ENCODE measurements around the gene SYVN1. TPM values are rescaled to one million over a fixed set of nuclear protein-coding genes. Genes with fewer than 3 reads are reported as not detected.

The SYVN1 gene
- total RNA-seq, 1 experiment from 2014 or later, result 20.2 TPM

- H3K27ac ChIP-seq, result no peak overlapping the region
- no peak for DNase-seq (ENCODE audit: low read depth in 1 of 2, low spot score in 2 of 2)
- H3K4me1 ChIP-seq (replicated peaks), result no peaks in the 10 kb centered on the region
- no peak overlapping the region for H3K4me3 ChIP-seq
- H3K9me3 ChIP-seq (replicated peaks), result 0 out of 2 replicates have a peak, but pooled peaks cover under 1% of the 10 kb centered on the region
- H3K36me3 ChIP-seq, result no peaks in the 10 kb centered on the region
- peaks cover 24% of the 10 kb centered on the region for H3K27me3 ChIP-seq (replicated peaks)
These were observed 7.7 kb upstream of the SYVN1 start for GRCh38 chr11:65141896-65142494.

GRCh38 chr11:65136515-65137096 is 2.3 kb upstream of the SYVN1 start:
- peaks cover 29% of the 10 kb centered on the region for H3K36me3 ChIP-seq

DNA sequence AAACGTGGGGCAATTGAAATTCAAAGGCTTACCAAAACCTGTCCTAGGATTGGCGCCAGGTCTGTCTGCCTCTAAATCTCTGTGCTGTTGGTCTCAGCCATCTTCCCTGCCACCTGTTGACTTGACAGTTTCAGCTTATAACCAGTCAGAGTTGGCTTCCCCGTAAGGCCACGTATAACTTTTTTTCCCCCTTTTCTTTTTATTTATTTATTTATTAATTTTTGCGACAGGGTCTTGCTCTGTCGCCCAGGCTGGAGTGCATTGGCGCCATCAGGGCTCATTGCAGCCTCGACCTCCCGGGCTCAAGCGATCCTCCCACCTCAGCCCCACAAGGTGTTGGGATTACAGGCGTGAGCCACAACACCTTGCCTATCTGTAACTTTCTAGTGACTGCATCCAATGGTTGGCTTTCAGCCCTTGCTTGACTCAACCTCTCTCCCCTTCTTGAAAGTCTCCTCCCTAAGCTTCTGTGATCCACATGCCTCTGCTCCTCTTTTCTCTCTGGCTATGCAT is 1.4 kb upstream of the SYVN1 start:
- Histone ChIP-seq H3K4me1 (replicated peaks) (peaks cover 16% of the 10 kb centered on the region), H3K27ac (no peak overlapping the region), H3K9me3 (replicated peaks) (no peaks in the 10 kb centered on the region), H3K36me3 (peaks cover 38% of the 10 kb centered on the region), H3K27me3 (replicated peaks) (peaks cover 8% of the 10 kb centered on the region), H3K4me3 (peak overlapping the region; percentile 84)
- no peak for DNase-seq (ENCODE audit: low read depth in 1 of 2, low spot score in 2 of 2)

More at GRCh38 chr11:65136515-65137096, 2.3 kb upstream of the SYVN1 start:
- Histone ChIP-seq H3K4me3 (no peak overlapping the region), H3K27me3 (replicated peaks) (peaks cover 17% of the 10 kb centered on the region), H3K4me1 (replicated peaks) (peaks cover 16% of the 10 kb centered on the region), H3K9me3 (replicated peaks) (no peaks in the 10 kb centered on the region), H3K27ac (no peak overlapping the region)
- no peak for DNase-seq (ENCODE audit: low read depth in 1 of 2, low spot score in 2 of 2)

DNA sequence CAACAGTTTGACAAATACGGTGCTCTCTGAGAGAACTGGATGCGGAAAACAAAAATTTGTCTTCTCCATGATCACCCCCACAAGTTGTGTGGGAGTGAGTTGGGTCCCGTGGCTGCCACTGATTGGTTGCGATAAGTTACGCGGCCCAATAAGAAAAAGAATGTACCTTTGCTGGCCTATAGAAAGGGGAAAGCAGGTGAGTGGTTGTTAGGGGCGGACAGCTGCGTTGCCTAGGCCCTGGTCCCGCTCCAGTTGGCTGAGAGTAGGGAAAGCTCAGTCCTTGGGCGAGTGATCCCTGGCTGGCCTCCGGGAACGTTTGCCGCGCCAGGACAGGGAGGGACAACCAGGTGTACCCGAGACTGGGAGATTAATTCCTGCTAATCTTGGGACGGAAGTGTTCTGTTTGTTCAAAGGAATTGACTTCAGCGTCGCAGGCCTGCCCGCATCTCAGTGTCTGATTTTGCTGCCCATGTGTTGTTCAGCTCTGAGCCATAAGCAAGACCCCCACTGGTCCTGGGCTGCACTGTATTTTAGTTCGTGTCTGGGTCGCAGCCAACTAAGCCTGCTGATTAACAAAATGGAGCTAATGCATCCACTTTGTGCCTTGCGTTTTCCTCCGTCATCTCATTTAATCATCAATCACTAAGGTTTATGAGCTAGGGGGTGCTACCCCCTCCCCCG is 773 bp upstream of the SYVN1 start:
- Histone ChIP-seq H3K36me3 (peaks cover 42% of the 10 kb centered on the region), H3K4me3 (peak overlapping the region; percentile 84), H3K4me1 (replicated peaks) (peaks cover 16% of the 10 kb centered on the region), H3K27me3 (replicated peaks) (peaks cover 2% of the 10 kb centered on the region), H3K27ac (peak overlapping the region; percentile 98), H3K9me3 (replicated peaks) (no peaks in the 10 kb centered on the region)
- peak; percentile 97 to 100 for DNase-seq (ENCODE audit: low read depth in 1 of 2, low spot score in 2 of 2)

DNA sequence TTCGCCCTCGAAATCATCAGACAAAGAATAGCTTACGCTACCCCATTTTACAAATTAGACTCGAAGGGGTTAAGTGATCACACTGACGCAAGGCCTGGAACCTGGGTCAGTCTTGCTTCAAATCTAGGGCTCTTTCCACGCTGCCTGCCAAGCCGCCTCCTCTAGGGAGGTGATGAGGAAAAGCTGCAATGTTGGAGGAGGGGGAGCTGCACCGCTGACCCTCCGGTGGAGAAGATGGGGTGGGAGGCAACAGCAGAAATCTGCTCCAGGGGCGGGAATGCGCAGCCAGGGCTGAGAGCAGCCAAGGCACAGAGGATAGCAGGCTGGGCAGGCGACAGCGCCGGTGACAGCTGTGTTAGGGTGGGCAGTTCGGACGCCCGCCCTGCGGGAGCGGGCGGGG is 595 bp downstream of the SYVN1 start:
- H3K27ac ChIP-seq, result no peak overlapping the region
- H3K4me3 ChIP-seq, result peak overlapping the region; percentile 84
- H3K4me1 ChIP-seq (replicated peaks), result peaks cover 16% of the 10 kb centered on the region
- peak in 1 of 2 experiments; percentile 55 for DNase-seq (ENCODE audit: low read depth in 1 of 2, low spot score in 2 of 2)
- H3K36me3 ChIP-seq, result peaks cover 56% of the 10 kb centered on the region
- H3K27me3 ChIP-seq (replicated peaks), result no peaks in the 10 kb centered on the region
- H3K9me3 ChIP-seq (replicated peaks), result no peaks in the 10 kb centered on the region

DNA sequence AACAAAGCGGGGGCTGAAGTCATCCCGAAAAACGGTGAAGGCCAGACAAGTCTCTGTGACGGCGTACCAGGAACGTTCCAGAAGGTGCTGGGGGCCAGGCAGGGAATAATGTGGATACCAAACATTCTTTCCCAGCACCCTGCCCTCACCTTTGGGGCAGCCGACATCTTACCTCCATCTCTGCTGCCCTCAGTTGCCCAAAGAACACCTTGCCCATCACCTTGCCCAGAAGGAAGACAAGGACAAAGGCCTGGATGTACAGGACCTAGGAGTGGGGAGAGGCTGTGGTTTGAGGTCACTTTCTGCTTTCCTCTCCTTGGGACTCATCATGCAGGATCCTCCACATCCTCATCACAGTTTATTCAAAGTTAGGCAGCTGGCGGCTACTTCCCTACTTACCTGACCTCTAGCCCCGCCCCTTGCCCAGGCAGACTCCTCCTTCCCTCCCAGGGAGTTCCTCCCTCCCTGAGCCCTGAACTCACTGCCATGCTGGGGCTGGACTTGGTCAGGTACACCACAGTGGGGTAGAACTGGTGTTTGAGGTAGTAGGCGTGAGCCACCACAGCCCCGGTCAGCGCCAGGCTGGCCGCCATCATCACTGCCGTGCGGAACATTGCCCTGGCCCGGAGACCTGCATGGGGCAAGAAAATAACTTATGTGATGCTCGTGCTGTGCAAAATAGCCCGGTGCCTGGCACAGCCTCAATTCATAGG is 1.2 kb downstream of the SYVN1 start:
- H3K9me3 ChIP-seq (replicated peaks), result no peaks in the 10 kb centered on the region
- H3K4me1 ChIP-seq (replicated peaks), result peaks cover 16% of the 10 kb centered on the region
- peak in 1 of 2 experiments; percentile 65 for DNase-seq (ENCODE audit: low read depth in 1 of 2, low spot score in 2 of 2)
- H3K36me3 ChIP-seq, result peaks cover 61% of the 10 kb centered on the region
- H3K27me3 ChIP-seq (replicated peaks), result no peaks in the 10 kb centered on the region
- H3K4me3 ChIP-seq, result peak overlapping the region; percentile 84
- H3K27ac ChIP-seq, result no peak overlapping the region

DNA sequence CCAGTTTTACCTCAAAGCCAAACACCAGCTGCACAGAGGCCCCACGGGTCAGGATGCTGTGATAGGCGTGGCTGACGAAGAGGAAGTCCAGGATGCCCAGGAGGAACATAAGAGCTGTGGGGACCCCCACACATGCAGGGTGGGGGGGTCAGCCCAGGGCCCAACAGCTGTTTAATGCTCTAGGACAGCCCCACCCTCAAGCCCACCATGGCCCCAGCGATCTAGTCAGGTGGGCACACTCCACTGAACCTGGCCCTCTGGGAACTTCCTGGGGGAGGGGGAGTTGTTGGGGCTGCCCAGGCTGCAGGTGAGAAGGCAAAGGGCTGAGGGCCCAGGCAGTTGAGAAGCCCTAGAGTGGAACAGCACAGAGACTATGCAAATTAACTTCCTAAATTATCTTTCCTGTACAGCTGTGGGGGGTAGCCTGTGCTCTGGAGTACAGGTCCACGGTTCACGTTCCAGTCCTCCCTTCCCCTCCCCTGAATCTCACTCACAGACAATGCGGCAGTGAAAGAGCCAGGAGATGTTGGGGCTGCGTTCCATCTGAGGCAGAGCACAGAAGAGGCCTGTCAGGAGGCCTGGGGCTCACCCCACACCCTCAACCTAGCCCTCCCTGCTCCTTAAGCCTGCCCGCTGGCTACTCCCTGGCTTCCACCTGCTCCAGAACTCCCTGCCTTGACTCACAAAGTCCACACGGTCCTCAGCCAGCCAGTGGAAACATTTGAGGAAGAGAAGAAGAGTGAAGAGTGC is 1.9 kb downstream of the SYVN1 start:
- Histone ChIP-seq H3K4me1 (replicated peaks) (peaks cover 16% of the 10 kb centered on the region), H3K9me3 (replicated peaks) (no peaks in the 10 kb centered on the region), H3K27ac (no peak overlapping the region), H3K27me3 (replicated peaks) (no peaks in the 10 kb centered on the region), H3K36me3 (peaks cover 69% of the 10 kb centered on the region), H3K4me3 (no peak overlapping the region)
- peak in 1 of 2 experiments; percentile 50 for DNase-seq (ENCODE audit: low read depth in 1 of 2, low spot score in 2 of 2)

GRCh38 chr11:65131895-65132237 is 2.5 kb downstream of the SYVN1 start:
- DNase-seq (ENCODE audit: low read depth in 1 of 2, low spot score in 2 of 2), result no peak
- H3K9me3 ChIP-seq (replicated peaks), result no peaks in the 10 kb centered on the region
- H3K27me3 ChIP-seq (replicated peaks), result no peaks in the 10 kb centered on the region
- peaks cover 16% of the 10 kb centered on the region for H3K4me1 ChIP-seq (replicated peaks)
- H3K4me3 ChIP-seq, result no peak overlapping the region
- peaks cover 74% of the 10 kb centered on the region for H3K36me3 ChIP-seq
- no peak overlapping the region for H3K27ac ChIP-seq

- Histone ChIP-seq H3K27ac (no peak overlapping the region), H3K9me3 (replicated peaks) (no peaks in the 10 kb centered on the region), H3K36me3 (peaks cover 79% of the 10 kb centered on the region), H3K4me3 (no peak overlapping the region), H3K4me1 (replicated peaks) (peaks cover 16% of the 10 kb centered on the region), H3K27me3 (replicated peaks) (no peaks in the 10 kb centered on the region)
- no peak for DNase-seq (ENCODE audit: low read depth in 1 of 2, low spot score in 2 of 2)
These were observed 2.9 kb downstream of the SYVN1 start for GRCh38 chr11:65131417-65131776.

GRCh38 chr11:65130631-65131416 is 3.5 kb downstream of the SYVN1 start:
- Histone ChIP-seq H3K27me3 (replicated peaks) (no peaks in the 10 kb centered on the region), H3K4me1 (replicated peaks) (peaks cover 16% of the 10 kb centered on the region), H3K9me3 (replicated peaks) (no peaks in the 10 kb centered on the region), H3K36me3 (peaks cover 85% of the 10 kb centered on the region), H3K4me3 (no peak overlapping the region), H3K27ac (no peak overlapping the region)
- DNase-seq (ENCODE audit: low read depth in 1 of 2, low spot score in 2 of 2), result no peak

GRCh38 chr11:65129649-65130441 is 4.5 kb downstream of the SYVN1 start:
- Histone ChIP-seq H3K27ac (no peak overlapping the region), H3K4me3 (no peak overlapping the region), H3K36me3 (peaks cover 94% of the 10 kb centered on the region), H3K4me1 (replicated peaks) (peaks cover 10% of the 10 kb centered on the region), H3K27me3 (replicated peaks) (no peaks in the 10 kb centered on the region), H3K9me3 (replicated peaks) (no peaks in the 10 kb centered on the region)
- DNase-seq (ENCODE audit: low read depth in 1 of 2, low spot score in 2 of 2), result no peak
